Measurements from ENCODE around the gene RBPJ. TPM values are rescaled to one million over a fixed set of nuclear protein-coding genes. Genes with fewer than 3 reads are reported as not detected.

The RBPJ gene
- total RNA-seq, 1 donor from 2014 or later, result 145 TPM

GRCh38 chr4:26369132-26369531, 48.3 kb downstream of the RBPJ start:
- intact Hi-C loops (cut with micrococcal nuclease), result no loop called here

- intact Hi-C loops (cut with micrococcal nuclease), result no loop called here
These were observed 48.8 kb downstream of the RBPJ start for GRCh38 chr4:26369581-26369980.

GRCh38 chr4:26372076-26372475, 51.3 kb downstream of the RBPJ start:
- intact Hi-C loops (cut with micrococcal nuclease), result loop anchor here (2.0 to 5.0 kb wide), 4 partner anchors 39 to 485 kb away; partner anchors contain the start of gene TBC1D19

GRCh38 chr4:26372525-26373172, 51.8 kb downstream of the RBPJ start:
- intact Hi-C loops (cut with micrococcal nuclease), result loop anchor here (1.0 to 5.0 kb wide), 5 partner anchors 9 to 485 kb away; partner anchors contain the start of gene TBC1D19

GRCh38 chr4:26375551-26375950, 54.7 kb downstream of the RBPJ start:
- intact Hi-C loops (cut with micrococcal nuclease), result no loop called here

GRCh38 chr4:26377328-26378311, 56.8 kb downstream of the RBPJ start:
- intact Hi-C loops (cut with micrococcal nuclease), result no loop called here

- intact Hi-C loops (cut with micrococcal nuclease), result no loop called here
These were observed 59.0 kb downstream of the RBPJ start for GRCh38 chr4:26379837-26380236.

- intact Hi-C loops (cut with micrococcal nuclease), result no loop called here
These were observed 59.9 kb downstream of the RBPJ start for GRCh38 chr4:26380740-26381139.

- intact Hi-C loops (cut with micrococcal nuclease), result no loop called here
These were observed 63.7 kb downstream of the RBPJ start for GRCh38 chr4:26384380-26385057.

GRCh38 chr4:26385690-26386089, 64.9 kb downstream of the RBPJ start:
- intact Hi-C loops (cut with micrococcal nuclease), result loop anchor here (2.0 kb wide), 1 partner anchor 17 kb away; no protein-coding TSS in a partner anchor

GRCh38 chr4:26386386-26386785, 65.6 kb downstream of the RBPJ start:
- intact Hi-C loops (cut with micrococcal nuclease), result loop anchor here (2.0 kb wide), 1 partner anchor 16 kb away; no protein-coding TSS in a partner anchor

- intact Hi-C loops (cut with micrococcal nuclease), result loop anchor here (1.0 kb wide), 1 partner anchor 48 kb away; no protein-coding TSS in a partner anchor
These were observed 67.9 kb downstream of the RBPJ start for GRCh38 chr4:26388671-26389070.

- intact Hi-C loops (cut with micrococcal nuclease), result no loop called here
These were observed 76.3 kb downstream of the RBPJ start for GRCh38 chr4:26397086-26397485.

GRCh38 chr4:26400132-26400531, 79.3 kb downstream of the RBPJ start:
- intact Hi-C loops (cut with micrococcal nuclease), result no loop called here

- intact Hi-C loops (cut with micrococcal nuclease), result loop anchor here (2.0 kb wide), 1 partner anchor 15 kb away; no protein-coding TSS in a partner anchor
These were observed 81.2 kb downstream of the RBPJ start for GRCh38 chr4:26402017-26402416.

- intact Hi-C loops (cut with micrococcal nuclease), result loop anchor here (2.0 kb wide), 1 partner anchor 16 kb away; no protein-coding TSS in a partner anchor
These were observed 81.6 kb downstream of the RBPJ start for GRCh38 chr4:26402458-26402857.

GRCh38 chr4:26404743-26405206, 84.0 kb downstream of the RBPJ start:
- intact Hi-C loops (cut with micrococcal nuclease), result no loop called here

GRCh38 chr4:26406346-26406975, 85.6 kb downstream of the RBPJ start:
- intact Hi-C loops (cut with micrococcal nuclease), result no loop called here

GRCh38 chr4:26407476-26407875, 86.7 kb downstream of the RBPJ start:
- intact Hi-C loops (cut with micrococcal nuclease), result no loop called here
